Lung microvascular endothelial cell (primary cell): ENCODE data around the gene KCNQ1. TPM values are rescaled to one million over a fixed set of nuclear protein-coding genes. Genes with fewer than 3 reads are reported as not detected.

Source experiments
- DNase-seq, 2 donors: peaks; one replicate each; pipeline versions ENCODE4 v3.0.0 to v3.0.0-alpha.2; 2010; ENCODE audit warnings: low read depth in 2 of 2
- total RNA-seq: library from RNA; depleted of rRNA; stranded (reverse); fragments of >200 nt; gene quantifications from 2 replicates; pipeline ENCODE4 v1.2.1, GENCODE V29; 2014

The KCNQ1 gene
- total RNA-seq, 1 donor from 2014 or later = not detected

DNA sequence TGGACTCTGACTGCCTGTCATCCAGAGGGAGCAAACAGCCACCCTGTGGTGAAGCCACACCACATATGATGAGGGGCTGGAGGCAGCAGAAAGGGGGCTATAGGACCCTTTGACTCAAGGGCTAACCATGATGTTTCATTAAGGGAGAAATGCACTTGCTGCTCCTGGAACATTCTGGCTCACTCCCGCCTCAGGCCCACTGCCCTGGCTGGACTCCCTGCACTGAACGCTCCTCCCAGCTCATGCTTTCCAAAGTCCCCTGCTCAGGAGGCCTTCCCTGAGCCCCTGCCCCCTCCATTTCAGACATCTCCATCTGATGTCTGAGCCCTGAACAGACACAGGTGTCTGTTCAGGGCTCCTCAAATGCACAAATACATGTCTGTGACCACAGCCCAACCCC is 371.7 kb downstream of the KCNQ1 start:
- DNase-seq = no peak

DNA sequence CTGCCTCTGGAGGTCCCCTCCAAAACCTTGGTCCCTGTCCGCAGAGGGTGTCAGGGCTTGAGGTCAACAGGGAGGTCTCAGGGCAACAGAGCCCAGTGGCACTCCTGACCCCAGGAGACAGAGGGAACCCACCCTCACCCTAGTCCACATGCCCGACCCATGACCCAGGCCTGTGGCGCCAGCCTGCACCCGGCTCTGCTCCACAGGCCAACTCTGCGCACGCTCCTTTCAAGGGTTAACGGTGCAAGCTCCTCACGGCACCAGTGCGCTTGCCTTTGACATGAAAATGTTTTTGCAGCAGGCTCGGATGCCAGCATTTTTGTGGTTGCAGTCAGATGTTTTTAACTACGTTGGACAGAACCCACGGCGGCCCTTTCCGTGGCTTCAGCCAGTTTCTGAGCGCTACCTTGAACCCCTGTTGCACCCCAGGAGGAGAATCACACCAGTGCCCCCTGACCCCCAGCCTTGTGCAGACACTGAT is 372.2 kb downstream of the KCNQ1 start:
- no peak for DNase-seq

DNA sequence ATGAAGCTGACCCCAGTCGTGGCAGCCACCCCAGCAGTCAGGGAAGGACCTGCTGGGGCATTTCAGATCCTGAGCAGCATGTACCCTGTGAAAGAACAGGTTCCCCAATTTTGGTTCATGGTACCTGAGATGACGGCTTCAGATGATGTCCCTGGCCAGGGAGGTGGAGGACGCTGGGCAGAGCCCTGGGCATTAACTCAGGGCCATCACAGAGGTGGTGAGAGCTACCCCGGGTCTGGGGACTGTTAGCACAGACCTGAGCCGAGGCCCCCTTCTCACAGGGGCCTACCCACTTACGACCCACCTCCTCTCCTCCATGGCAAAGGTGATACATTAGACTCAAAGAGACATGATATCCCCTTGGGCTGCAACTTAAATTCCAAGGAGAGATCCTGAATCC is 372.6 kb downstream of the KCNQ1 start:
- no peak for DNase-seq

DNA sequence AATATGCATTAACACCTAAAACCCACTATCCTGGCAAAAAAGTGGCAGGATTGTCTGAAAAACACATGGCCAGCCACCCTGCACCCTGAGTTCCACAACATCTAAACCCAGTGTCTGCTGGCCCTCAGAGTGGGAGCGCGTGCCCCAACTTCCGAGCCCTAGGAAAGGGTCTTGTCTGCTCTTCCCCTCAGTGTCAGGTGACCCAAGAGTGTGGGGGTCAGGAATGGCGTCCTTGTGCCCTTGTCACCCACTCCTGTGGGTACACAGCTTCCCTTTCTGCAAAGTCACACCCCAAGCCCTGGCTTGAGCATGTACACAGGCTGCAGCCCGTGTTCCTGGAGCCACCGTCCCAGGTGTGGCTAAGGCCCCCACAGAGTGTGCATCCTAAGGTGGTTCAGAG is 373.2 kb downstream of the KCNQ1 start:
- no peak for DNase-seq

DNA sequence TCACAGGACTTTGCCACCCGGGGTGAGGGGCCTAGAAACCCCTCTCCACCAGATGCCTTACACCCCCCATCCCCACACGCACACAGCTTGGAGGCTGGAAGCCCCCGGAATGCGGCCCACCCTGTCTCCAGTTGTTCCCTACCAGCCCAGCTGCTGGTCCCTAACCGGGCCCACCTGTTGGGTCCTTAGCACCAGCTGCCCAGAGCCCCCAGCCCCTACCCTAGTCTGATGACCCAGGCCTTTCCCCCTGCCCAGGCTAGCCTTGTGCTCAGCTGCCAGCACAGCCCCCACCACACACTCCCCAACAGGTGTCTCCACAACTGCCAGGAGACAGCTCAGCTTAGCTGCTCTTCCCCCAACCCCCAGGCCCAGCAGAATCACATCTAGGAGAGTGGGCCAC is 373.7 kb downstream of the KCNQ1 start:
- DNase-seq = no peak

DNA sequence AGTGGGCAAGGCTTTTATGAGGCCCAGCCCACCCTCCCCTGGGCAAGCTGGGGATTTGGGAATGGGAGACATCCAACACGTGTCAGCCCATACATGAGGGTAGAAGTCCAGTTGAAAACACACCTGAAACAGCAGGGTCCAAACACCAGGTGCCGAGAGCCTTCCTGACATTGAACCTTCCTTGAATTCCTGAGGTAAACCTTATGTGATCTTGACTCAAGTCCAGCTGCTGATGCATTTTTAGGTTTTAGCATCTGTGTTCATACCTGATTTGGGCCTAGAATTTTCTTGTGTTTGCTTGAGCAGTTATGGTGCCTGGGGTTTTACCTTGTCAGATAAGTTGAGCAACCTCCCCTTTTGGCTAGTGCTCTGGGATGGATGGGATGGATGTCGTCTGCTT is 374.5 kb downstream of the KCNQ1 start:
- no peak for DNase-seq

DNA sequence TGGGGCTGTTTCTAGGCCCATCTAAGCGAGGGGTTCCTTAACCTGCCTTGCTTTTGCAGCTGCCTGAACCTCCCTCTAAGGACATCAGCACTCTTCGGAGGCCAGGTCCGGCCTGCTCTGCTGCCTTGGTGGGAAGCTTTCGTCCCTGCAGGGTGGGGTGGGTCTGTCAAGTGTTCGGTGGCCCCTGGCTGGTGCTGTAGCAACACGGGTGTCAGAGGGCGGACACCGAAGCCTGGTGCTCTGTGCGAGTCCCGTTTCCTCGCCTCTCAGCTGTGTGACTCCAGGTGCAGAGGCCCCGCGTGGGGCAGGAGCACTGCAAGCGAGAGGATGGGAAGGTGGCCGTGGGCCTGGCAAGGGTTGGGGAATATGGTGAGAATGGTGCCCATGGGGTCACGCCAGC is 376.2 kb downstream of the KCNQ1 start:
- DNase-seq = no peak

DNA sequence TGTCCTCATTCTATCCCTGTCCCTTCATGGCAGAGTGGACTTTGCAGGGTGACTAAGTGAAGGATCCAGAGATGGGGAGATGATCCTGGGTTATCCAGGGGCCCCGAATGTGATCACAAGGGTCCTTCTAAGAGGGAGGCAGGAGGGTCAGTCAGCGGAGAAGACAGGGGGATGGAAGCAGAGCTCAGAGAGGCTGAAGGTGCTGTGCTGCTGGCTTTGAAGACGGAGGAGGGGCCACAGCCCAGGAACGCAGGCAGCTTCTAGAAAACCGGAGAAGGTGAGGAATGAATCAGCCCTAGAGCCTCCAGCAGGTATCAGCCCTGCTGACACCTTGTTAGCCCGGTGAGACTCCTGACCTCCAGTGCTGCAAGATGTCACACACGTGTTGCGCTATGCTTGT is 377.1 kb downstream of the KCNQ1 start:
- no peak for DNase-seq

DNA sequence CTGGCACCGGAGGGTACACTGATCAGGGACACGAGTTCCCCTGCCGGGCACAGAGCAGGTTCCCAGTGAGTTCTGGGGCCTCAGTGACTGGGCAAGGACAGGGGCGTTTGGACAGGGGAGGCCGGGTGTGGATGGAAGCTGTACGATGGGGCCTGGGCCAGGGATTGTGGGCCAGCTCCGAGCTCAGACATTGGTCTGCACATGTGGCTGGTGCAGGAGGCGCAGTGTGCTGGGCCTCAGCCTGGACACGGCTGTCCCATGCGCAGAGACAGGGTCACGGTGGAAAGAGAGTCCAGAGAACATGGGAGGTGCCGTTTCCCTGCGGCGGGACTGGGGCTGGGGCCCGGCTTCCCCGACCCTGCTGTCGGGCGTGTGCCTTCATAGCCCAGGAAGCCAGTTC is 380.0 kb downstream of the KCNQ1 start:
- DNase-seq = no peak

DNA sequence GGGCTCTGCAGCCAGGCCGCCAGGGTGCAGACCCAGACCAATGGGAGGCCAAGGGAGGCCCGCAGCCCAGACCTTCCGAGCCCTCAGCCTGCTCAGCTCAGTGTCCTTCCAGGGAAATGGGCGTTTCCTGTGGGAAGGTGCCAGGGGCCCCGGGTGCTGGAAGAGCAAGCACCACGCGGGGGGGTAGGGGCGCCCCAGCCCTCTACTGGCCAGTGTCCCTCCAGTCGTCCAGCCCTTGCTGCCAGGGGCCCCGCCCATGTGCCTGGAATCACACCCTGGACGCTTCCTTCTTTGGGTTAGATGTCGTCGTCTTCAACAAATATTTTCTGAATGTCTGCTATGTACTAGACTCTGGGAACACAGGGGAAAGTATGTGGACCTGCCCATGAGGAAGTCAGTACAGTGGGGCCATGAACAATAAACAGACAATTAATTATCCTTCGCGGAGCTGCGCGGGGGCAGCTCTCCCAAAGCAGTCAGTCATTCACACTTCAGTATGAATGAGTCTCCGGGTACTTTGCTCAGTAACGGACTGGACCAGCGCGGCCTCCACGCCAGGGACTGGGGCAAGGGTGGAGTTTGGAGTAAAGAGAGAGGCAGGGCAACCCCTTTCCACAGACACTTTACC is 380.6 kb downstream of the KCNQ1 start:
- peak in 1 of 2 donors; percentile 10 for DNase-seq

DNA sequence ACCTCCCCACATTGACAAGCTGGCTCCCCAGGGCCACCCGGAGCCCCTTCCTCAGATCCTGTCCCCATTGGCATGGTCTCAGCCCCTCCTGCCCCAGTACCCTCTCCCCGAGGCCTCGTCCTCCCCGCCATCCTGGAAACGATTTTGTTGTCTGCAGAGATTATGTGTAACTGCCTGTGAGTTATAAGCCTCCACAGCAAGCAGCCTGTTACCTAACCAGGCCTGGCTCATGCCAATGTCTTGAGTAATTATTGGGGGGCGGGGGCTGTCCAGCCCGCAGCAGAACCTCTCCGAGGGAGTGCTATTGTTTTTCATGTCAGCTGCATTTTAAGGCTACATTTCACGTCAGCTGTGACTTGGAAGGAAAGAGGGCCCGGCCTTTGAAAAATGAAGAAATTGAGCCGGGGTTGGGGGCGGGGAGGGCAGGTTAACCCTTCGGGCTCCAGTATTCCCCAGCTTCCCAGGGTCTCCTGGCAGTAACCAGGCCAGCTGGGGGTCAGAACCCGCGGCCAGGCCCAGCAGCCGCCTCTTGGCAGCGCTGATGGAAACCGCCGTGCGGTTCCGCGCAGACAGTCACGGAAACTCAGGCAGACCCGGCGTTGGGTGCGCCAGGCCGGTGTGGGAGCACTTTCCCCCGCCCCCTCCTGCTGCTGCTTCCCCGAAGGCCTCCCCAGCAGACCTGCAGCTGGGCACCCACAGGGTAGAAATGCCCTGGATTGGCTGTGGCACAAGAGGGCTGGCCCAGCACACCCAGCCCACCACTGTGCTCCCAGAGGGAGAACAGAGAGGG is 381.3 kb downstream of the KCNQ1 start:
- DNase-seq = peak; percentile 69 to 75

DNA sequence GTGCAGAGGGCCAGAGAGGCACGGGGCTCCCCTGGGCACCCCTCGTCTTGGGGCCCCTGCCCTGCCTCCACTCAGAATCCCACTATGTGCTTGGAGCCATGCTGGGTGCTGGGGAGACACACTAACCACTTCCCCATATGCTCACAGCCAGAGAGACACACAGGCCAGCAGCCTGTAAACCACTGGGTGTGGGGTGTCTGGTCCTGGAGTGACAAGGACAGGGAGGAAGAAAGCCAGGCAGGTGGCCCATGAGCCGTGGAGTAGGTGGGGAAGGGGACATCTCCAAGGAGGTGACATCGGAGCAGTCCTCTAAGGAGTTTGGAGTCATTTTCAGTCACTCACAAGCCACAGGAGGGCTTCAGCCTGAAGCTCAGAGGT is 381.9 kb downstream of the KCNQ1 start:
- no peak for DNase-seq

DNA sequence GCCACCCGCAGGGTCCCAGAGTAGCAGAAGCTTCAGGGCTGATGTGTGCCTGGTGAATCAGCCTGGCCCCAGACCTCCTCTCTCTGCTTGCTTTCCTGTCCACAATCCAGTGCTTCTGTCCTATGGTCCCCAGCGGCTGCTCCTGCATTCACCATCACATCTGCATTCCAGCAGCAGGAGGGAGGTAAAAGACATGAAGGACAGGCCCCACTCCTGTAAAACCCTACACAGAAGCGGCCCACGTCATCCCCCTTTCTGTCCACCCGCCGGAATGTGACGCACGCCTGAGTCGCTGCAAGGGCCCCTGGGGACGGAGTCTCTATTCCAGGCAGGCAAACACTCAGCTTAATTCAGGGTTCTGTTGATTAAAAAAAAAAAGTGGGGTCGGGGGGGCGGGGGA is 382.4 kb downstream of the KCNQ1 start:
- no peak for DNase-seq

DNA sequence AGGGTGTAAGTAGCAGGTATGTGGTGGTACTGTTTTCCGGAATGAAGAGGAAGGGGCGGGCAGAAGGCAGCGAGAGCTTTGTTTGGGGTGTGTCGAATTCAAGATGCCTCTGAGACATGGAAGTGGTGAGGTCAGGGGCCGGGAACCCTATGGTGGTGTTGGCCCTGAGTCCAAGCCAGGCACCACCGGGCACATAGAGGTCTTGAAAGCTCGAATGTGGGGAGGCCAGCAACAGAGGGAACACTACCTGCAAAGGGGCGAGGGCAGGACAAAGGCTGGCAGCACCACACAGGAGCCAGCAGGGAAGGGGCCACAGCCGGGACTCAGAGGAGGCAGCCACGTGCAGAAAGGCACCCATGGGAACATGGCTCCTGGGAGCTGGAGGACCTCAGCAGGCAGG is 383.0 kb downstream of the KCNQ1 start:
- no peak for DNase-seq

DNA sequence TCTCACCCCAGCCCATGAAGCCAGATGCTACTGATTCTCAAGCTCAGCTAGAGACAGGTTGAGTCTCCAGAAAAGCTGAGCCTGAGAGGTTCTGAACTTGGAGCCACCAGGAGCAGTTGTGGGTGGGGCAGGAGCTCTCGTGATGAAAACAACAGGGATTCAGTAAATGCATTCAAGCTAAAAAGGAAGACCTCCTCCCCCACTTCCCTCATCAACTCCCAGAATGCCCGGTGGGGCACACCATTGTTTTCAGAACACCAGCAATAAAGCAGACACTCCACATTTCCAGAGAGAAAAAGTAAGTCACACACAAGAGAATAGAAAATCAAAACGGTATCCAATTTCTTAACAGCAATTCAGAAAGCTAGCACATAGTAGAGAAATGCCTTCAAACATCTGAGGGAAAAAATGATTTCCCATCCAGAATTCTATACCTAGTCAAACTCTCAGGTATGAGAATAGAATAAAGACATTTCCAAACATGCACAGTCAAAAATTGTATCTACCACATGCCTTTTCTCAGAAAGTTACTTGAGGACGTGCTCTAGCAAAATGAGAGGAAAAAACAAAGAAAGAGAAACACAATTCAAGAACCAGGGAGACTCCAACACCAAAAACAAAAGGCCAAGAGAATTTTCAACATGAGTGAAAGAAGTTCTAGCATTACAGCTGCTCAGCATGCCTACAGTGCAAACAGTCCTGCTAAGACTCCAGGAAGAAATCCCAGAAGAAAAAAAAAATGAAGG is 383.9 kb downstream of the KCNQ1 start:
- peak in 1 of 2 donors; percentile 29 for DNase-seq

DNA sequence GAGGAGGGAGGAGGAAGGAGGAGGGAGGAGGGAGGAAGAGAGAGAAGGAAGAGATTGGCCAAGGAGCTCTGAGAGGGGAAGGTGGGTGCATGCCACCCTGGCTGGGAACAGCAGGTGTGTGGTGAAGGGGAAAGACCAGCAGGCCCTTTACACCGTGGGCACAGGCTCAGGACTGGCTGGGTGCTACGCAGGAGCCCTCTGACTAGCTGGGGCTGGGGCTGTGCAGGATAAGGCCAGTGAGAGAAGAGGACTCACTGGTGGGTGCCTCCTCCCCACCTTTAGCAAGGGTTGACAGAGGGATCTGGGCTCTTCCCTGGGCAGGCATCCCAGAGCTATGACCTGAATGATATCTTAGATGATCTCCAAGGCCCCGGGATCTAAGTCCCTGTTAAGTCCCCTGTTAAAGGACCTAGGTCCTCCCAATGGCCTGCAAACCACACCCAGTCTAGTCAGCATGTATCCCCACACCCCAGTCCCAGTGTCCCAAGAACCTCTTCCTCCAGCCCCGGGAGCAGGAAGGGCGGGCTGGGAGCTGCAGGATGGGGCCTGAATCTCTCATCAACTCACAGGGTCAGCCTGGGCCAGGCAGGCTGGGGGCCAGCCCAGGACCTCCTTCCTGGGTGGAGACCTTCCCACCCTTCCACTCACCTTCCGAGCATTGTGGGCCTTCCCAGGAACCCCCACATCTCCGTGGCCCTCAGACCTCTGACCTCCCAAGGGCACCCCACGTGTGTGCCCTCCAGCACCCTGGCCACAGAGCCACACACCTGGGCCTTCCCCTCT is 385.4 kb downstream of the KCNQ1 start:
- no peak for DNase-seq

DNA sequence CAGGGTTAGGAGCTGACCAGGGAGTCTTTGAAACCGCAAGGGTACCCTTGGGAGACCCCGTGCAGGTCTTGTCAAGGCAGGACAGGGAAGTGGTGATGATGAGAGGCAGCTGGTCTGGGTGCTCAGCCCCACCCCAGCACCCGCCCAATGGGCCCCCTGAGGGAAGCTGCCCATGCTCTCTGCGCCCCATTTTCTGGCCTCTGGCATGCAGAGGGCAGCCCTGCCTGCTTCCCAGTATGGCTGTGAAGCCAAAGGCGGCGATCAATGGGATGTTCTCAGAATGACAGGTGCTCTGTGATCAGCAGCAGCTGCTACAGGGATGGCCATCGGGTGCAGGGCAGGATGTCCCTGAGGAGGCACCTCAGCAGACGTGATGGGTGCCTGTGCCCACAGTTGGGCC is 386.1 kb downstream of the KCNQ1 start:
- DNase-seq = no peak

DNA sequence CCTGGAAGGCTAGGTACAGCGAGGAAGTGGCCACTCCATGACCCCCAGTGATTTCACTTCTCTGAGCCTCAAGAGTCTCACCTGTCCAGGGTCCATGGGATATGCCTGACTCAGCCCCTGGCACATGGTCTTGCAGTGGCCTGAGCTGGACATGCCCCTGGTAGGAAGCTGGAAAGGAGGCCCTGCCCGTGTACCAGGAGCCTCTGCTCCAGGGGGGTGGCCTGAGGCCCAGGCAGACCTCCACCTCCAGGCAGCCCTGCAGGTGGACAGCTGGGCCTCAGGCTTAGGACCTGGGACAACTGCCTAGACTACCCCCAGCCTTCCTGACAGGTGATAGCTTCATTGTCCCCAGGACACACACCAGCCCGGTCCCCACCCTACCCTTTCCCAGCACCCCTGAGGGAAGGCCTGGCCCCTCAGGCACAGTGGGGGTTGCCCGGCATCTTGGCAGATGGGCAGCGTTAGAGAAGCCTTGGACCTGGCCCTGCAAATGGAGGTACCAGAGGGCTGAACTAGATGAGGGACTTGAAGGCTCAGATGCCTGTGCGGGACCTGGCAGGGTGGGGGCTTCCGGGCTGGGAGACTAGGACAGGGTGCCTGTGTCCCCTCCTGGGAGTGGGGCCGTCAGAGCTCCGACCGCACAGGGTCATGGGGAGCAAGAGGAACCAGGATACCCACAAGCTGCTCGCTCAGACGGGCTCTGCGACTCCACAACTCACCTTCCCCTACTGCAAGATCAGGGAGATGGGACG is 387.1 kb downstream of the KCNQ1 start:
- no peak for DNase-seq

DNA sequence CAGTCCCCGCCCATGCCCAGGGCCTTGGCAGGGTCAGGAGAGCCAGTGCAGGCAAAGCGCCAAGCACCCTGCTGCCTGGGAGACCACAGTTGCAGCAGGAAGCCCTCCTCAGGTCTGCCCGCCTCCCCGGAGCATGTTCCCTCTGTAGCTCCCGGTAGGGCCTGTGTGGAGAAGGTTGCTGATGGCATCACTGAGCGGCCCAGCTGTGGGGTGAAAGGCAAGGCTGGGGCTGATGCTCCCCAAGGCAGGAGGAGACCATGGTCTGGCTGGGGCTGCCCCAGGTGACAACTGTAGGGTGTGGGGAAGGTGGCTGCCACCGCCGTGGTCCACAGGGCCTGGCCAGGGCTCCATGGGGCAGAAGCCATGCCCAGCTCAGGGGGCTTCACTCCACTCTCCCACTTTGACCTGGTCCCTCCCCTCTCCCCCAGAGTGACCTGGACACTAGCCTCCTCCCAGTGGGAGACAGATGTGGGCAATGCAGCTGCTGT is 387.8 kb downstream of the KCNQ1 start:
- DNase-seq = no peak

DNA sequence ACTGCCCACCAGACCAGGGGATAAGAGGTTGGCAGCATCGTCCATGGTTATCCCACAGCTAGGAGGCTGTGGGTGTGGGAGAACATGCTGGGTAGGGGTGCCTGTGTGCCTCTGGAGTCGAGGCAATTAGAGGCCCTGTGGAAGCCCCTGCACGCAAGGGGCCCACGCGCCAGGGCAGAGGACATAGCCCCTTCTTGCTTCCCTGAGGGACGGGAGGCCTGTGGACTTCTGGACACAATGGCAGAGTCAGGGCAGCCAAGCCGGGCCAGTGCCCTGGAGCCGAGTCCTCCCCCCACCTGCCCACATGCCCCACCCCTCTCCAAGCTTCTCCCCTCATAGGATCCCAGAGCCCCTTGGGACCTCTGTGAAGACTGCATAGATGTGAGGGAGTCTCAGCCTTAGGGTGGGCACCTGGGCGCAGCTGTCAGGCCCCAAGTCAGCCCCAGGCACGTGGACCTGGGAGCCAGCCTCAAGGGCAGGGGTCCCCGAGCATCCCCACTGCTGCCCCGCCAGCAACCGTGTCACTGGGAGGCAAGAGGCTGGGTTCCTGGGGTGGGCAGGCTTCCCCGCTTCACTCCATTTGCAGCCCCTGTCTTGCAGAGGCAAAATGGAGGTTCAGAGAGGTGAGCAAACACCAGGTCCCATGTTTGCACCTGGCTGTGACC is 388.4 kb downstream of the KCNQ1 start:
- no peak for DNase-seq
